HEK293 (cell line): ENCODE measurements around the gene DDX51.

Experiments used
- CTCF ChIA-PET: fragments of 350-600 bp; formaldehyde crosslinking; extraction: SDS; loops from one replicate; lab custom pipeline; 2021; ENCODE audit warnings: antibody characterized with exemption; lab: Yijun Ruan, JAX
- POLR2A ChIA-PET: fragments of 300-600 bp; formaldehyde crosslinking; extraction: SDS; loops from one replicate; lab custom pipeline; 2020; ENCODE audit warnings: antibody characterized with exemption, inconsistent platforms; lab: Yijun Ruan, JAX
- H3K27ac ChIP-seq: fragments of 200-500 bp; sonication (Bioruptor generic); 2 replicates; pipeline ENCODE4 v1.5.1; 2014; ENCODE audit warnings: low read depth, low read length, control low read depth, inconsistent platforms; ENCODE audit errors: extremely low read depth
- H3K36me3 ChIP-seq, 2 experiments: fragments of 200-500 bp in 1 of 2; sonication (Bioruptor generic) in 1 of 2; 1 replicate in 1 of 2; 2 replicates in 1 of 2; pipeline ENCODE4 v1.5.1; 2014 to 2017; ENCODE audit warnings: inconsistent platforms in 2 of 2, low read length in 2 of 2; ENCODE audit not compliant: control insufficient read depth in 2 of 2, insufficient read depth in 1 of 2
- H3K4me1 ChIP-seq: fragments of 200-500 bp; sonication (Bioruptor generic); 2 replicates; pipeline ENCODE4 v1.5.1; 2014; ENCODE audit warnings: mild to moderate bottlenecking, low read length, inconsistent platforms; ENCODE audit not compliant: control insufficient read depth, insufficient read depth
- H3K4me3 ChIP-seq: 2 replicates; pipeline ENCODE4 v1.5.1; 2011; ENCODE audit warnings: low read depth, mild to moderate bottlenecking, control low read depth, low read length, moderate library complexity
- H3K9me3 ChIP-seq: fragments of 200-500 bp; sonication (Bioruptor generic); 2 replicates; pipeline ENCODE4 v1.5.1; 2014; ENCODE audit warnings: low read depth, low read length, inconsistent platforms; ENCODE audit not compliant: control insufficient read depth, insufficient read depth
- FEZF1 ChIP-seq: fragments of 450-650 bp; formaldehyde crosslinking; IDR thresholded peaks from 2 replicates; pipeline ENCODE4 v1.5.1; 2016; ENCODE audit warnings: missing biosample characterization, missing genetic modification characterization
- HOXA7 ChIP-seq: sonication (generic); formaldehyde crosslinking; IDR thresholded peaks from 2 replicates; pipeline ENCODE4 v1.8.1; 2022; ENCODE audit warnings: missing genetic modification reagents, borderline replicate concordance
- OSR2 ChIP-seq: fragments of 450-650 bp; formaldehyde crosslinking; IDR thresholded peaks from 2 replicates; pipeline ENCODE4 v1.5.1; 2016; ENCODE audit warnings: missing biosample characterization, missing genetic modification characterization
- SP7 ChIP-seq: fragments of 450-650 bp; formaldehyde crosslinking; IDR thresholded peaks from 2 replicates; pipeline ENCODE4 v1.5.1; 2016; ENCODE audit warnings: missing biosample characterization, missing genetic modification characterization
- ZBTB21 ChIP-seq: fragments of 450-650 bp; formaldehyde crosslinking; IDR thresholded peaks from 2 replicates; pipeline ENCODE4 v1.5.1; 2017; ENCODE audit warnings: missing biosample characterization, missing genetic modification characterization
- ZIC2 ChIP-seq: fragments of 450-650 bp; formaldehyde crosslinking; IDR thresholded peaks from 2 replicates; pipeline ENCODE4 v1.5.1; 2016; ENCODE audit warnings: missing biosample characterization, missing genetic modification characterization
- ZNF138 ChIP-seq: fragments of 450-650 bp; formaldehyde crosslinking; IDR thresholded peaks from 2 replicates; pipeline ENCODE4 v1.5.1; 2016; ENCODE audit warnings: missing biosample characterization, missing genetic modification characterization, borderline replicate concordance
- ZNF146 ChIP-seq: fragments of 450-650 bp; formaldehyde crosslinking; IDR thresholded peaks from 2 replicates; pipeline ENCODE4 v1.5.1; 2016; ENCODE audit warnings: missing biosample characterization, missing genetic modification characterization
- ZNF155 ChIP-seq: fragments of 450-650 bp; formaldehyde crosslinking; IDR thresholded peaks from 2 replicates; pipeline ENCODE4 v1.5.1; 2016; ENCODE audit warnings: missing biosample characterization, missing genetic modification characterization
- ZNF266 ChIP-seq: fragments of 450-650 bp; formaldehyde crosslinking; IDR thresholded peaks from 2 replicates; pipeline ENCODE4 v1.5.1; 2016; ENCODE audit warnings: missing biosample characterization, missing genetic modification characterization, low read depth
- ZNF274 ChIP-seq, 2 experiments: fragments of 200-500 bp in 1 of 2; fragments of 450-650 bp in 1 of 2; sonication (Bioruptor generic) in 1 of 2; formaldehyde crosslinking in 1 of 2; IDR thresholded peaks; 2 replicates each; pipeline versions ENCODE4 v1.5.1 to v1.6.1; 2014 to 2016; ENCODE audit warnings: borderline replicate concordance in 1 of 2, inconsistent platforms in 1 of 2, low read length in 1 of 2, missing biosample characterization in 1 of 2, missing genetic modification characterization in 1 of 2
- ZNF292 ChIP-seq: fragments of 450-650 bp; formaldehyde crosslinking; IDR thresholded peaks from 2 replicates; pipeline ENCODE4 v1.5.1; 2016; ENCODE audit warnings: low read depth, missing biosample characterization, missing genetic modification characterization, borderline replicate concordance
- ZNF610 ChIP-seq: fragments of 450-650 bp; formaldehyde crosslinking; IDR thresholded peaks from 2 replicates; pipeline ENCODE4 v1.5.1; 2016; ENCODE audit warnings: missing biosample characterization, missing genetic modification characterization, borderline replicate concordance
- ZNF658 ChIP-seq: fragments of 450-650 bp; formaldehyde crosslinking; IDR thresholded peaks from 2 replicates; pipeline ENCODE4; 2016; ENCODE audit warnings: missing biosample characterization, missing genetic modification characterization
- ZNF776 ChIP-seq: fragments of 450-650 bp; formaldehyde crosslinking; IDR thresholded peaks from 2 replicates; pipeline ENCODE4 v1.5.0; 2017; ENCODE audit warnings: missing biosample characterization, missing genetic modification characterization, borderline replicate concordance
- ZNF843 ChIP-seq: fragments of 450-650 bp; formaldehyde crosslinking; IDR thresholded peaks from 2 replicates; pipeline ENCODE4 v1.5.1; 2016; ENCODE audit warnings: missing biosample characterization, missing genetic modification characterization
- TF ChIP-seq, protein P1 (sequence below): fragments of 450-650 bp; formaldehyde crosslinking; IDR thresholded peaks from 2 replicates; pipeline ENCODE4 v1.5.1; 2016; ENCODE audit warnings: missing biosample characterization, missing genetic modification characterization
- TF ChIP-seq, protein P2 (sequence below): fragments of 450-650 bp; formaldehyde crosslinking; IDR thresholded peaks from 2 replicates; pipeline ENCODE4 v1.5.1; 2017; ENCODE audit warnings: missing biosample characterization, missing genetic modification characterization
- TF ChIP-seq, protein P3 (sequence below): fragments of 450-650 bp; formaldehyde crosslinking; IDR thresholded peaks from 2 replicates; pipeline ENCODE4 v1.5.1; 2016; ENCODE audit warnings: missing biosample characterization, missing genetic modification characterization
- TF ChIP-seq, protein P4 (sequence below): fragments of 450-650 bp; formaldehyde crosslinking; IDR thresholded peaks from 2 replicates; pipeline ENCODE4 v1.5.1; 2016; ENCODE audit warnings: missing biosample characterization, missing genetic modification characterization, borderline replicate concordance

Gene DDX51

DNA sequence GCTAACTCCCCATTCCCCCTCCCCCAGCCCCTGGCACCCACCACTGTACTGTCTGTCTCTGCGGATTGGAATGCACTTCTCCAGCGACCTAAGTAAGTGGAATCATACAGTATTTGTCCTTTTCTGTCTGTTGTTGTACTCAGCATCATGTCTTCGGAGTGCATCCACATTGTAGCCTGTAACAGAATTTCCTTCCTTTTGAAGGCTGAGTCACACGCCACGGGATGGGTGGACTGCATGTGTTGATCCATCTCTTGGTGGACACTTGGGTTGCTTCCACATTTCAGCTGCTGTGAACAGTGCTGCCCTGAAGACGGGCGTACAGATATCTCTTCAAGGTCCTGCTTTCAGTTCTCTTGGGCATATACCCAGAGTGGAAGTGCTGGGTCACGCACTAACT lies 34.4 kb downstream of the DDX51 start (continued):
- TF ChIP-seq, protein P1, sequence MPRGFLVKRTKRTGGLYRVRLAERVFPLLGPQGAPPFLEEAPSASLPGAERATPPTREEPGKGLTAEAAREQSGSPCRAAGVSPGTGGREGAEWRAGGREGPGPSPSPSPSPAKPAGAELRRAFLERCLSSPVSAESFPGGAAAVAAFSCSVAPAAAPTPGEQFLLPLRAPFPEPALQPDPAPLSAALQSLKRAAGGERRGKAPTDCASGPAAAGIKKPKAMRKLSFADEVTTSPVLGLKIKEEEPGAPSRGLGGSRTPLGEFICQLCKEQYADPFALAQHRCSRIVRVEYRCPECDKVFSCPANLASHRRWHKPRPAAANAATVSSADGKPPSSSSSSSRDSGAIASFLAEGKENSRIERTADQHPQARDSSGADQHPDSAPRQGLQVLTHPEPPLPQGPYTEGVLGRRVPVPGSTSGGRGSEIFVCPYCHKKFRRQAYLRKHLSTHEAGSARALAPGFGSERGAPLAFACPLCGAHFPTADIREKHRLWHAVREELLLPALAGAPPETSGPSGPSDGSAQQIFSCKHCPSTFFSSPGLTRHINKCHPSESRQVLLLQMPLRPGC (tag by site-specific recombination), result no peak
- TF ChIP-seq ZNF658 (tag by site-specific recombination) (no peak), ZNF292 (no peak)
- TF ChIP-seq, protein P2, sequence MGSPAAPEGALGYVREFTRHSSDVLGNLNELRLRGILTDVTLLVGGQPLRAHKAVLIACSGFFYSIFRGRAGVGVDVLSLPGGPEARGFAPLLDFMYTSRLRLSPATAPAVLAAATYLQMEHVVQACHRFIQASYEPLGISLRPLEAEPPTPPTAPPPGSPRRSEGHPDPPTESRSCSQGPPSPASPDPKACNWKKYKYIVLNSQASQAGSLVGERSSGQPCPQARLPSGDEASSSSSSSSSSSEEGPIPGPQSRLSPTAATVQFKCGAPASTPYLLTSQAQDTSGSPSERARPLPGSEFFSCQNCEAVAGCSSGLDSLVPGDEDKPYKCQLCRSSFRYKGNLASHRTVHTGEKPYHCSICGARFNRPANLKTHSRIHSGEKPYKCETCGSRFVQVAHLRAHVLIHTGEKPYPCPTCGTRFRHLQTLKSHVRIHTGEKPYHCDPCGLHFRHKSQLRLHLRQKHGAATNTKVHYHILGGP (tag by site-specific recombination), result no peak

DNA sequence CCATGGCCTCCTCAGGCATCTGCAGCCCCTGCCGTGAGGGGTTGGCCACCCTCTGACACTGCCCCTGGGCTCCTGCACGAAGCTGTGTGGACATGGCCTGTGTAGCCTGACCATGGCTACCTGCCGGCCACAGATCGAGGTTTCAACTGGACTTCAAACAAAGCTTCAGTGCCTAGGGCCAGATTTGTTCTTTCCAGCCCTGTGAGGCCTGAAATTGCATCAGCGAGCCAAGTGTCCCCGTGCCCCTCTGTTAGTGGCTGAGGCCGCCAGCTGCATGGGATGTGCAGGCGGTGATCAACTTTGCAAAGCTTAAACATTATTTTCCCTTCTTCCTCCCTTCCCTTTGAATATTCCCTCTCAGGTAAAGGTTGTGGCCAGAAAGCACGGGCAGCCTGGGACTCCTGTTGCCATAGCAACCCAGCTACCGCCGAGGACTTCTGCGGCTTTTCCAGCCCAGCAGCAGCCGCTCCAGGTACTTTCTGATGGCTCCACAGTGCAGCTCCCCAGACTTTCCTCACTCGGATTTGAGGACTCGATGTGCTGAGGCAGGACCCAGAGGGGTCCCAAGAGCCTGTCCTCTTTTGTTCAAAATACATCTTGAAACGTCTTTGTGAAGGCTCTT lies 35.8 kb downstream of the DDX51 start:
- H3K27ac ChIP-seq, result no peak overlapping the region
- POLR2A ChIA-PET, result no interaction called here

DNA sequence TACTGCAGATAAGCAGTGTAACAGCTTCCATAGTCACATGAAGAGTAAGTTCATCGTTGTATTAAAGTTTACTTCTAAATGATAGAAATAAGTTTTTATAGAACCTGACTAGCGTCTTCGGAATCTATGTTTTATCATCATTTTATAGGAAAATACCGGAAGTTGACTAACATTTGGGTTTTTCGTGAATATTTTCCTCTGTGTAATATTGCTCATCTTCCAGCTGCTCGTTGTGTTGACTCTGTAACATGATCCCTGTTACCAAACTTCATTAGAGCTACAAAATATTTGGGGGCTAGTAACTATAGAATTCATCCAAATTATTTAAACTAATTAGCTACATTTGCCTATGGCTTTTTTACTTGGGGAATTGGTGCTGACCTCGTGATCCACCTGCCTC lies 37.2 kb downstream of the DDX51 start:
- H3K4me1 ChIP-seq, result no peaks in the 10 kb centered on the region
- ChIA-PET CTCF (no interaction called here), POLR2A (no interaction called here)
- no peaks in the 10 kb centered on the region for H3K9me3 ChIP-seq
- no peak overlapping the region for H3K4me3 ChIP-seq
- peaks cover 10 to 52% of the 10 kb centered on the region in 2 experiments; a peak in 2 of 3 replicates for H3K36me3 ChIP-seq
- TF ChIP-seq ZNF843 (tag by site-specific recombination) (no peak), HOXA7 (CRISPR knock-in tag) (no peak), ZNF266 (tag by site-specific recombination) (no peak)
- TF ChIP-seq, protein P3, sequence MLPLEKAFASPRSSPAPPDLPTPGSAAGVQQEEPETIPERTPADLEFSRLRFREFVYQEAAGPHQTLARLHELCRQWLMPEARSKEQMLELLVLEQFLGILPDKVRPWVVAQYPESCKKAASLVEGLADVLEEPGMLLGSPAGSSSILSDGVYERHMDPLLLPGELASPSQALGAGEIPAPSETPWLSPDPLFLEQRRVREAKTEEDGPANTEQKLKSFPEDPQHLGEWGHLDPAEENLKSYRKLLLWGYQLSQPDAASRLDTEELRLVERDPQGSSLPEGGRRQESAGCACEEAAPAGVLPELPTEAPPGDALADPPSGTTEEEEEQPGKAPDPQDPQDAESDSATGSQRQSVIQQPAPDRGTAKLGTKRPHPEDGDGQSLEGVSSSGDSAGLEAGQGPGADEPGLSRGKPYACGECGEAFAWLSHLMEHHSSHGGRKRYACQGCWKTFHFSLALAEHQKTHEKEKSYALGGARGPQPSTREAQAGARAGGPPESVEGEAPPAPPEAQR (tag by site-specific recombination), result no peak
- H3K27ac ChIP-seq, result no peak overlapping the region

More for the DNA sequence above, 35.8 kb downstream of the DDX51 start:
- Histone ChIP-seq H3K36me3 (peaks cover 15 to 57% of the 10 kb centered on the region in 2 experiments; a peak in 2 of 3 replicates), H3K4me3 (no peak overlapping the region), H3K4me1 (no peaks in the 10 kb centered on the region), H3K9me3 (no peaks in the 10 kb centered on the region)
- CTCF ChIA-PET, result no interaction called here
- TF ChIP-seq OSR2 (tag by site-specific recombination) (no peak), SP7 (tag by site-specific recombination) (no peak), ZNF776 (tag by site-specific recombination) (no peak), ZIC2 (peak; percentile 42; the same call in 1 of the 2 replicates)
- TF ChIP-seq, protein P3 (tag by site-specific recombination), result no peak

DNA sequence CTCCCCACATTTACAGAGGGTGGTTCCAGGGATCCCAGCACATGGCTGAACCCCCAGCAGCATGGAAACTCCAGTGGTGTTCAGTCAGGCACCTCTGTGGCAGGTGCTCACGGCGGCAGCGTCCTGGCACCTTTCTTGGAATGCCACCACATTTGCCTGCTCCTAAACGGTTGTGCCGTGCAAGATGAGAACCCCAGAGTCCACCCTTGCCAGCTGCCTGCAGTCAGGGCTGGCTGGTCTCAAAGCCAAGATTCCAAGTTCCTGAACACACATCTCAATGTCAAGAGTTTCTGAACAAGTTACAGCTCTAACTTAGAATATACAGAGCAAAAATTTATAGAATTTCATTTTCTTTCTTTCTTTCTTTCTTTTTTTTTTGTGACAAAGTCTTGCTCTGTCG lies 38.7 kb downstream of the DDX51 start:
- Histone ChIP-seq H3K4me3 (no peak overlapping the region), H3K9me3 (no peaks in the 10 kb centered on the region), H3K4me1 (no peaks in the 10 kb centered on the region), H3K27ac (no peak overlapping the region), H3K36me3 (peaks cover 10 to 46% of the 10 kb centered on the region in 2 experiments; a peak in 2 of 3 replicates)
- ChIA-PET CTCF (no interaction called here), POLR2A (no interaction called here)
- no peak for TF ChIP-seq ZNF155
- no peak for TF ChIP-seq ZBTB21 (tag by site-specific recombination)
- no peak for TF ChIP-seq ZNF610
- TF ChIP-seq, protein P3 (tag by site-specific recombination), result no peak
- no peak for TF ChIP-seq ZNF274 (IDR thresholded peaks at IDR 0.05; ENCODE audit: low read length)
- TF ChIP-seq ZNF274 (tag by site-specific recombination; IDR thresholded peaks at IDR 0.05; ENCODE audit: borderline replicate concordance), result no peak
- no peak for TF ChIP-seq FEZF1 (tag by site-specific recombination)
- TF ChIP-seq, protein P4, sequence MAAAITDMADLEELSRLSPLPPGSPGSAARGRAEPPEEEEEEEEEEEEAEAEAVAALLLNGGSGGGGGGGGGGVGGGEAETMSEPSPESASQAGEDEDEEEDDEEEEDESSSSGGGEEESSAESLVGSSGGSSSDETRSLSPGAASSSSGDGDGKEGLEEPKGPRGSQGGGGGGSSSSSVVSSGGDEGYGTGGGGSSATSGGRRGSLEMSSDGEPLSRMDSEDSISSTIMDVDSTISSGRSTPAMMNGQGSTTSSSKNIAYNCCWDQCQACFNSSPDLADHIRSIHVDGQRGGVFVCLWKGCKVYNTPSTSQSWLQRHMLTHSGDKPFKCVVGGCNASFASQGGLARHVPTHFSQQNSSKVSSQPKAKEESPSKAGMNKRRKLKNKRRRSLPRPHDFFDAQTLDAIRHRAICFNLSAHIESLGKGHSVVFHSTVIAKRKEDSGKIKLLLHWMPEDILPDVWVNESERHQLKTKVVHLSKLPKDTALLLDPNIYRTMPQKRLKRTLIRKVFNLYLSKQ, result no peak
- no peak for TF ChIP-seq ZNF146 (tag by site-specific recombination)
- no peak for TF ChIP-seq ZNF138 (tag by site-specific recombination)
